IPS-NIHi11 (cell line): ENCODE results near the gene DNAH5.
"Not testable (repeated sequence)": the region's sequence is repeated elsewhere in the genome, so short reads cannot be mapped to it uniquely, and the experiment has no call there.

ENCODE experiments used
- DNase-seq: peaks from one replicate; pipeline ENCODE4 v3.0.0; 2012; ENCODE audit warnings: mixed read lengths, low spot score

DNAH5 gene

GRCh38 chr5:13830536-13830935 is 114.0 kb downstream of the DNAH5 start:
- DNase-seq: no peak

DNA sequence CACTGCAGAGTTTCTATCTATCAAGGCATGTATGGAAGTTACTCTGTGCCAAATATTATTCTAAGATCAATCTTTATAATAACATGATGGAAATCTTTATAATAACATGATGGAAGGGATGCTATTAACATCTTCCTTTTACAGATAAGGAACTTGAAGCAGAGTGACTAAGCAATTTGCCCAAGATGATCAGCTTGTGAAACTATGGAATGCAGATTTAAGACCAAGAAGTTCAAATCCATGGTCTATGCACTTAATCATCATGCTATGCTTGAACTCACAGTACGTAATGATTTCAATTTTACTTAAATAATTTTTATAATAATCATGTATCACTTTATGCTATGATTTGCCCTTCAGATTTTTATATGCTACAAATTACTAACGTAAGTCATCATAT is 123.1 kb downstream of the DNAH5 start:
- DNase-seq: no peak

GRCh38 chr5:13816126-13816525 is 128.4 kb downstream of the DNAH5 start:
- no peak for DNase-seq

DNA sequence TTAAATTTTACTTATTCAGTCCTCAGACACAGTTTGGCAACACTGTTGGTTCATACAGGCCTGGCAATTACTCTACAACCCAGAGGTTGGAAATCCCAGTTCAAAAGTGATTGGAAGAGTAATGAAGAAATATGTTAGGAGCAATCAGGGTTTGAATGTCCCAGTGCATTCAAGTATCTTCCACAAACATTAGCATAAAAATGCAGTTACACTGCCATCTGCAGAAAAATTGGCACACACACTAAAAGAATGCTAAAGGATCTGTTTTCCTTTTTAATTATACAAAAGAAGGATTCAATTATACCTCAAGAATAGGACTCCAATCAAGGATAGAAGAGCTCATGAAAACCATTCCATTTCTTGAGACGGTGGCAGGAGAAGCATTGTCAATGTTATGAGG is 130.2 kb downstream of the DNAH5 start:
- no peak for DNase-seq

DNA sequence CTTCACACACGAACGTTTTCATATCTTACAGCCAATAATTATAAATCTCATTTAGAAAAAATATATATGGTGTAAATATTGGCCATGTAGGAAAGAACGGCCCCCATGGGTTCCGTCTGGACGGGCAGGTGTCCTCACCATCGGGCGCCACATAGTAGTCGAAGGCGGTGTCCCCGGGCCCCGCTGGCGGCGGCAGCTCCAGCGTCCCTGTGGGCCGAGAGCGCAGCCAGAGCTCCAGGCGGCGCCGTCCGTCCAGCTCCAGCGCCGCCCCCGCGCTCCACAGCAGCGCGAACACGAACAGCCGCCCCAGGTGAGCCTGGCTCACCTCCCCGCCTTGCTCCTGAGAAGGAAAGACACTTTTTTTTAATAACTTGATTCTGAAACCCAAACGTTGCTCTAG is 134.6 kb downstream of the DNAH5 start:
- no peak for DNase-seq

- no peak for DNase-seq
These were observed 140.2 kb downstream of the DNAH5 start for GRCh38 chr5:13804336-13804735.

DNA sequence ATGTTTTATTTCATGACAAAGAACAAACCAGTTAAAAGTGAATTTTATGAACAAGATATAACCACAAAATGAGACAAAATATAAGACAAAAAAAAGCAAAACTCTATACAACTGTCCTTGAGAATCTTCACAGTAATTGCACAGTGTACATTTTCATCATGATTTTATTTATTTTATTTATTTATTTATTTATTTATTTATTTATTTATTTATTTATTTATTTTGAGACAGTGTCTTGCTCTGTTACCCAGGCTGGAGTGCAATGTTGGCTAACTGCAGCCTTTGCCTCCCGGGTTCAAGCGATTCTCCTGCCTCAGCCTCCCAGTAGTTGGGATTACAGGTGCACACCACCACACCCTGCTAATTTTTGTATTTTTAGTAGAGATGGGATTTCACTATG is 145.9 kb downstream of the DNAH5 start:
- DNase-seq: not testable (repeated sequence)

- DNase-seq: no peak
These were observed 158.6 kb downstream of the DNAH5 start for GRCh38 chr5:13785781-13786415.

DNA sequence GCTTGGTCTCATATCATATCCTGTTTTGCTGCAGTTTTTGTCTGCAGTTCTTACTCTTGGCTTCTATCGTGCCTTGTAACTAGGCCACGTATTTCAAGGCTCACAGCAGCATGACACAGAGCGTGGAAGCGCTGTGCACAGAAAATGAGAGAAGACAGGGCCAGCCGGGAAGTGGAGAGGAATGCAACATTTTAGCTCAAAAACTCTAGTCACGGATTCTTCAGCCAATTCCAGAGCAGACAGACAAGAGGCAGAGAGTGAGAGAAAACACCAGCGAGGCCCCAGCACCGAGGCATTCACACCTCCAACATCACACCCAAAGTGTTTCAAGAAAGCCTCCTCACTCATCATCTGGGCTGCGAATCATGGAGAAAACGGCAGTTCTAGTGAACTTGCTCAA is 160.8 kb downstream of the DNAH5 start:
- no peak for DNase-seq

- DNase-seq: no peak
These were observed 164.4 kb downstream of the DNAH5 start for GRCh38 chr5:13780081-13780480.

- DNase-seq: no peak
These were observed 170.8 kb downstream of the DNAH5 start for GRCh38 chr5:13773649-13774048.

- DNase-seq: no peak
These were observed 173.4 kb downstream of the DNAH5 start for GRCh38 chr5:13771011-13771571.

- DNase-seq: no peak
These were observed 178.3 kb downstream of the DNAH5 start for GRCh38 chr5:13766236-13766635.

- no peak for DNase-seq
These were observed 180.8 kb downstream of the DNAH5 start for GRCh38 chr5:13763719-13764118.

DNA sequence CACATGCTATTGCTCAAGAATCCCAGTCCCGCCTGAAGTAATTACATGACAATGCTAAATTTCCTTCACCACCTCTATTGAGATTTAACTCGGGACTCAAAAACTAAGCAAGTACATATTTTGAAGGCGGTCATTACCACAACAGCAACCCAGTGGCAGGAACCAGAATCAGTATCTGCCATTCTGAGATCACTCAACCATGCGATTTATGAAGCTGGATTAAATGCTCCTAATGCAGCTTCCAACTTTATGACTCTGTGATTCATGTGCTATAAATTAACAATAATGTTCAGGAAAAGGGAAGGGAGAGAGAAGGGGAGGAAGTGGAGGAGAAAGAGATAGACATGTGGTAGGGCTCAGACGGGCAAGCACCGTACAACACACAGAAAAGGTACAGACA is 194.7 kb downstream of the DNAH5 start:
- no peak for DNase-seq

- DNase-seq: no peak
These were observed 198.5 kb downstream of the DNAH5 start for GRCh38 chr5:13746026-13746425.

- DNase-seq: no peak
These were observed 199.0 kb downstream of the DNAH5 start for GRCh38 chr5:13745508-13745907.

- DNase-seq: no peak
These were observed 204.0 kb downstream of the DNAH5 start for GRCh38 chr5:13740471-13740870.

DNA sequence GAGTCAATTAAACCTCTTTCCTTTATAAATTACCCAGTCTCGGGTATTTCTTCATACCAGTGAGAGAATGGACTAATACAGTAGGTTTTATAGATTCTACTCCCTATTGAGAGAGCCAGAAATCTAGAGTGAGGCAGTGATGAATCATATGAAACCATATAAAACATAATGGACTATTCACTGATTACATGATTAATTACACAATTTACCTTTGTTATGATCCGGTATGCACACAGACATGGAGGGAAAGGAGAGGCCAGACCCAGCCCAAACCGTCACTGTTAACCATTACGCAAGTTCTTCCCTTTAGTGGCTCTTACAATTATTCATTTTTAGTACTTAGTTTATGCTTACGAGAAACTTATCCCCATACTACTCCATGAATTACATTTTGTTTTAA is 205.0 kb downstream of the DNAH5 start:
- no peak for DNase-seq

DNA sequence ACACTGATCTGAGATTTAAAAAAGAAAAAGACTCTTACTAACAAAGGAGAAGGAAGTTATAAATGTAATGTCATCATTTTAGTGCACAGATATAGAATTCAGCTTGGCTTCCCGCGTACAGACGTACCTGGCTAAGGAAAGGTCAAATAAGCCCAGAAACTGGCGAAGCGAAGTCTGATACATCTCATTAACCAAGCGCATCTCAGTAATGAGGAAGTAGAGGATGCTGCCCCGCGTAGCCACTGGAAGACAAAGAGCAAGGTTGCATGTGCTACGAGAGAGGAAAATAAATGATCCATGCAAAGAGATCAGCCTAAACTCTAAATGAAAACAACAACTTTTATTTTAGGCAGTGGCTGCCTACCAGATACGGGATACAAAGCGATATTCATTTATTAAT is 208.8 kb downstream of the DNAH5 start:
- DNase-seq: no peak

- no peak for DNase-seq
These were observed 213.3 kb downstream of the DNAH5 start for GRCh38 chr5:13731121-13731628.

DNA sequence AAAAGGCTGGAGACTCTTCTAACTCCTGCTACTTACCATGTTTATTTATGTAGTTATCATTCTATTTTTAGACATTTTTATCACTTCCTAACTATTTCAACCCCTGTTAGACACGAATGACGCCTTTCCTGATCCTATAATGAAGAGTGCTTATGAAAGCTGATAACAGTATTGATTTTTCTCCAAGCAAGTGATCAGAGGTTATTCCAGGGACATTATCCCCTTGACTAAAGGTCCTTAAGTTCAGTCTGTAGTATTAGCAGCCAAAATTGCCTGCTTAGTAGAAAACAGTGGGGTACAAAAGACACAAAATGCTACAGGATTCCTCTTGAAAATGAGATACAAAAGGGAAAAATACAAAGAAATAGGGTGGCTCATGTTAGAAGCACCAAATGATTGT is 235.6 kb downstream of the DNAH5 start:
- DNase-seq: no peak

GRCh38 chr5:13708432-13708831 is 236.1 kb downstream of the DNAH5 start:
- DNase-seq: no peak

GRCh38 chr5:13704396-13704795 is 240.1 kb downstream of the DNAH5 start:
- DNase-seq: no peak
